ENCODE results near the gene GLRA1.
"Not testable (repeated sequence)": the region's sequence is repeated elsewhere in the genome, so short reads cannot be mapped to it uniquely, and the experiment has no call there.

Gene GLRA1

GRCh38 chr5:151923866-151924476 lies 680 bp downstream of the GLRA1 start:
- DNase-seq (ENCODE audit: low read depth, low spot score): no peak

GRCh38 chr5:151921916-151922315 lies 2.7 kb downstream of the GLRA1 start:
- no peak overlapping the region for H3K4me3 ChIP-seq (ENCODE audit: low read length)
- DNase-seq (ENCODE audit: low read depth, low spot score): no peak

More at GRCh38 chr5:151923866-151924476, 680 bp downstream of the GLRA1 start:
- no peak overlapping the region for H3K4me3 ChIP-seq (ENCODE audit: low read length)

- no peak overlapping the region for H3K4me3 ChIP-seq (ENCODE audit: low read length)
- no peak for DNase-seq (ENCODE audit: low read depth, low spot score)
These were observed 6.7 kb downstream of the GLRA1 start for GRCh38 chr5:151917904-151918303.

GRCh38 chr5:151913425-151913824 lies 11.2 kb downstream of the GLRA1 start:
- no peak overlapping the region for H3K4me3 ChIP-seq (ENCODE audit: low read length)
- no peak for DNase-seq (ENCODE audit: low read depth, low spot score)

GRCh38 chr5:151912360-151912759 lies 12.3 kb downstream of the GLRA1 start:
- DNase-seq (ENCODE audit: low read depth, low spot score): no peak
- H3K4me3 ChIP-seq (ENCODE audit: low read length): no peak overlapping the region

DNA sequence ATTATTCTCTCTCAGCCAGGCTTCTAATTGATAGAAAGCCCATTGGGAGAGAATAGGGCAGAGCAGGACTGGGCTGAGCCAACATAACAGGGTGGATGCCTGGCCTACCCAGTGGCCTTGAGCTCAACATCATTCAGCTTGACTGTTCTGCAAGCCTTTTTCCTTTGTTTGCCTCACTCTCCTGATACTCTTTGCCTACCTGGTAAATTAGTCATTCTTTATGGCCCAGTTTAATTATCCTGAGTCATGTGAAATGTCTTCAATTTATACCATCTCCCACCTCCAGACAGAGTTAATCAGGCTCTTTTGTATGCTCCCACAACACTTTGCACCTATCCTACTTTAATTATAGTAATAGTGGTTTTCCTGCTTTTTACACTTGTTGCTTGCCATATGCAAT lies 13.6 kb downstream of the GLRA1 start:
- H3K4me3 ChIP-seq (ENCODE audit: low read length): no peak overlapping the region
- DNase-seq (ENCODE audit: low read depth, low spot score): no peak

- no peak overlapping the region for H3K4me3 ChIP-seq (ENCODE audit: low read length)
- no peak for DNase-seq (ENCODE audit: low read depth, low spot score)
These were observed 15.0 kb downstream of the GLRA1 start for GRCh38 chr5:151909628-151910027.

DNA sequence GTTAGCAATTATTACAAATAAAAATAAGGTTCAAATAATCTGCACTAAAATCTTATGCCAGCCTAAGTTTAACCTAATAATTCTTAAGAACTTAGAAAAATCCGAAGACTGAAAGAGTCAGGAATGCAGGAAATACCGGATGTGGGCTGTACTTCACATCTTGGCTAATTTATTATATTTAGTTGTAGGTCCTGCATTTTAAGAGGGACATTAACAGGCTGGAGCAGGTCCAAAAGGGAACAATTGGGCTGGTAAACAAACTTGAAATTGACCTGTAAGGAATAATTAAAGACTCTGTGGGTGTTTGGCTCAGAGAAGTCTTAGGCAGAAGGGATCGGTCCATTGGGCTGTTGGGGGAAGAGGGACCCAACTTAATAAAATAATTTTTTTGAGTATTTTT lies 18.4 kb downstream of the GLRA1 start:
- no peak for DNase-seq (ENCODE audit: low read depth, low spot score)
- H3K4me3 ChIP-seq (ENCODE audit: low read length): no peak overlapping the region

GRCh38 chr5:151905557-151905961 lies 19.1 kb downstream of the GLRA1 start:
- no peak for DNase-seq (ENCODE audit: low read depth, low spot score)
- no peak overlapping the region for H3K4me3 ChIP-seq (ENCODE audit: low read length)

DNA sequence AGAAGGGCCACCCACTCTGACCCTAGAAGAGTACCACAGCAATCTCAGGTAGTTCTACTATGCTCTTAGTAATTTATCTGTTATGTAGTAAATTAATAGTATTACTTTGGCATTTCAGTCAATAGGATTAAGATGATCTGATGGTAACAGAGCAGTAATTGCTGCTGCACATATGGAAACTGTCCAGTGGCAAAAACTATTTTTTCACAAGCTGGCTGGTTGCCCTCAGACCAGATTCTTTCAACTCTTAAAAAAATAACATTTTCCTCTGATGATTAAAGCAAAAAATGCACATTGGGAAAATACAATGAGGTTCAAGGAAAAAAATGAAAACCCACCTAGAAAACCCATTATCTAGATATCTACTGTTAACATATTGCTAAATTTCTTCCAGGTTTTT lies 19.7 kb downstream of the GLRA1 start:
- no peak overlapping the region for H3K4me3 ChIP-seq (ENCODE audit: low read length)
- no peak for DNase-seq (ENCODE audit: low read depth, low spot score)

GRCh38 chr5:151904127-151904526 lies 20.5 kb downstream of the GLRA1 start:
- DNase-seq (ENCODE audit: low read depth, low spot score): no peak
- no peak overlapping the region for H3K4me3 ChIP-seq (ENCODE audit: low read length)

GRCh38 chr5:151903243-151903653 lies 21.4 kb downstream of the GLRA1 start:
- DNase-seq (ENCODE audit: low read depth, low spot score): no peak
- H3K4me3 ChIP-seq (ENCODE audit: low read length): no peak overlapping the region

- DNase-seq (ENCODE audit: low read depth, low spot score): no peak
- H3K4me3 ChIP-seq (ENCODE audit: low read length): no peak overlapping the region
These were observed 22.4 kb downstream of the GLRA1 start for GRCh38 chr5:151902215-151902614.

- H3K4me3 ChIP-seq (ENCODE audit: low read length): no peak overlapping the region
- DNase-seq (ENCODE audit: low read depth, low spot score): no peak
These were observed 23.0 kb downstream of the GLRA1 start for GRCh38 chr5:151901611-151902010.

DNA sequence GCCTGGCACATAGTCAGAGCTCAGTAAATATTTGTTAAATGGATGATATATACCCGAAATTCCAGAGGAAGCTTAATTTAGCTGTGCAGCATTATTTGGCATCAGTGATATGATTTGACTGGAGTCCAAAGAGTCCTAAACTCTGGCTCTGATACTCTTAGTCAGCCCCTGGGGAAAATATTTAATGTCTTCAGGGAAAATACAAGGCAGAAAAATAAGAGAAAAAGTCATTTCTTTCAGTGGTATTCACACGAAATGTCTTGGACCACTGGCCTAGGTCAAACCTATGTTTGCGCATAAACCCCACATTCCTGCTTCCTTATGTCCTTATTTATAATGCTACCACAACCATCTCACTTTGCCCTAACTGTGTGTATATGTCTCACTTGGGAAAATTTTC lies 23.8 kb downstream of the GLRA1 start:
- H3K4me3 ChIP-seq (ENCODE audit: low read length): no peak overlapping the region
- no peak for DNase-seq (ENCODE audit: low read depth, low spot score)

DNA sequence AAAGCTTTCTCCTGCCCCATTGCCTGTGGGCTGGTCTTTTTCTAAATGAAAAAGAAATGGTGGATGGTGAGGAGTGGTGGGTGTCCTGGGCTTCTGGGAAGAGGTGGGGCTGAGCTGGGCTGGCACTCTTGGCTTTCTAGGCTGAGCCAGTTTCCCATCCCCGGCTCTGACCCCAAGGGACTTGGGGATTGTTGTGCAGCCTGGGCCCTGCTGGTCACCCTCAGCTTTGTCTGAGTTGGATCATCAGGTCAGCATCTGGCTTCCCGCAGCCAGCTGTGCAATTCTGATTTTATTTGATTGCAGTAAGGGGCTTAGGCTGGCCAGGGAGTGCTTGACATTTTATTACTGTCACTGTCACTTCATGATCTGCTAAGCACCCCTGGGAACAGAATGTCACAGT lies 25.3 kb downstream of the GLRA1 start:
- H3K4me3 ChIP-seq (ENCODE audit: low read length): no peak overlapping the region
- DNase-seq (ENCODE audit: low read depth, low spot score): no peak

DNA sequence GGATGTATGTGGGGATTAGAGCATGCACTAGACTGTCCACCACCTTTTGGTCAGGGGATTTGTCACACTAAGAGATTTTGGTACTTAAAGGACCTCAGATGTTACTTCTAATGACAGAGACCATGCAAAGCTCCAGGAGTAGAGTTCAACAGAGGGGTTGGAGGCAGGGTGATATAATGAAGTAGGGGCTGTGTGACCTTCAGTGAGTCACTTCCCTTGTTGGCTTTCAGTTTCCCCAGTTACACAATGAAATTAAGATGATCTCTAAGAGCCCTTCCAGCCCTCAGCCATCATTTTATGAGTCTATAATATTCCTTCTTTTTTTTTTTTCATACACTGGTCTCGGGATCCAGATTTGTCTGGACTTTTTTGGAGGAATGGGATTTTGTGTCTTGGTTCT lies 26.8 kb downstream of the GLRA1 start:
- no peak overlapping the region for H3K4me3 ChIP-seq (ENCODE audit: low read length)
- no peak for DNase-seq (ENCODE audit: low read depth, low spot score)

GRCh38 chr5:151897020-151897552 lies 27.6 kb downstream of the GLRA1 start:
- no peak overlapping the region for H3K4me3 ChIP-seq (ENCODE audit: low read length)
- DNase-seq (ENCODE audit: low read depth, low spot score): no peak

DNA sequence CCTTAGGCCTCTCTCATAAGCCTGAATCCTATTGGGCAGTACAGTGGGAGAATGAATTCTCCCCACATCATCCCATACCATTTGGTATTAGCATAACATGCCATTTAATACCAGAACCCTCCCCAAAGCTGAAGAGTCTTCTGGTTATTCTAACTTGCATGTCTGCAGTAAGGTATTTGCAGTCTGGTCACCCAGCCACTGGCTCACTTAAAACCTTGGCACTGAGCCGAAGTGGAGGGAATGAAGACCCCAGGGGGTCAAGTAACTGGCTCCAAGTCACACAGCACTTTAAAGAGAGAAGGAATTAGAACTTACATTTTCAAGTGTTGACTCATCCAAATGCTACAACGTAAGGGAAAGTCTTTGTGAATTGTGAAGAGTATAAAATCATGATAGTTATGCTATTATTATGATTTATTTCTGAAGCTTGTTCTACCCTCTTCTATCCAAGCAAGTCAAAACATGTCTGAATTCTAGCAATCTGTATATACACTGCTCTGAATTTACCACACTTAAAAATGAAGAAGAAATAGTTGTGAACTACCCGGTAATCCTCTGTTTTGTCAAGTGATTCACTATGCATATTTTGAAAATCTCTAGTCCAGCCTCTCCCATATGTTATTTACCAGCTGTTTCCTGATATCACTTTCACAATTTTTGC lies 28.5 kb downstream of the GLRA1 start:
- no peak overlapping the region for H3K4me3 ChIP-seq (ENCODE audit: low read length)
- DNase-seq (ENCODE audit: low read depth, low spot score): no peak

- H3K4me3 ChIP-seq (ENCODE audit: low read length): no peak overlapping the region
- no peak for DNase-seq (ENCODE audit: low read depth, low spot score)
These were observed 29.0 kb downstream of the GLRA1 start for GRCh38 chr5:151895660-151896030.

DNA sequence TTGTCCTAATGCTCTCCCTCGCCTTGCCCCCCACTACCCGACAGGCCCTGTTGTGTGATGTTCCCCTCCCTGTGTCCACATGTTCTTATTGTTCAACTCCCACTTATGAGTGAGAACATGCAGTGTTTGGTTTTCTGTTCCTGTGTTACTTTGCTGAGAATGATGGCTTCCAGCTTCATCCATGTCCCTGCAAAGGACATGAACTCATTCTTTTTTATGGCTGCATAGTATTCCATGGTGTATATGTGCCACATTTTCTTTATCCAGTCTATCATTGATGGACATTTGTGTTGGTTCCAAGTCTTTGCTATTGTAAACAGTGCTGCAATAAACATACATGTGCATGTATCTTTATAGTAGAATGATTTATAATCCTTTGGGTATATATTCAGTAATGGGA lies 31.2 kb downstream of the GLRA1 start:
- not testable (repeated sequence) for H3K4me3 ChIP-seq (ENCODE audit: low read length); DNase-seq (ENCODE audit: low read depth, low spot score)

Data from Jurkat, Clone E6-1 (cell line).